CD14-positive monocyte (primary cell): ENCODE results near the gene GRID2. TPM values are rescaled to one million over a fixed set of nuclear protein-coding genes. Genes with fewer than 3 reads are reported as not detected.

Experiments used
- DNase-seq, 3 donors: peaks; one replicate each; pipeline ENCODE4 v3.0.0-alpha.2; 2011 to 2022
- H2AFZ ChIP-seq: 2 replicates; pipeline ENCODE4 v1.6.0; 2012; ENCODE audit warnings: mild to moderate bottlenecking, low read depth, low read length, inconsistent platforms; ENCODE audit not compliant: insufficient read depth, poor library complexity, severe bottlenecking
- H3K27ac ChIP-seq, 2 donors: 1 replicate in 1 of 2; 2 replicates in 1 of 2; pipeline ENCODE4 v1.5.1; 2012 to 2013; ENCODE audit warnings: low read length in 2 of 2, control low read depth in 1 of 2, inconsistent platforms in 1 of 2, low read depth in 1 of 2, mild to moderate bottlenecking in 1 of 2
- H3K27me3 ChIP-seq, 2 donors: one replicate each; pipeline versions ENCODE4 v1.6.0 to v1.6.1; 2011 to 2013; ENCODE audit warnings: low read length in 2 of 2; ENCODE audit not compliant: control insufficient read depth in 2 of 2, insufficient read depth in 2 of 2
- H3K36me3 ChIP-seq, 2 donors: replicated peaks in 1 of 2; 1 replicate in 1 of 2; 2 replicates in 1 of 2; pipeline versions ENCODE4 v1.5.1 to v1.6.1; 2012 to 2013; ENCODE audit warnings: low read length in 2 of 2, control low read depth in 1 of 2, inconsistent platforms in 1 of 2, mild to moderate bottlenecking in 1 of 2; ENCODE audit not compliant: insufficient read depth in 2 of 2, control insufficient read depth in 1 of 2
- H3K4me1 ChIP-seq, 2 donors: 1 replicate in 1 of 2; 2 replicates in 1 of 2; pipeline versions ENCODE4 v1.5.1 to v1.6.1; 2012 to 2013; ENCODE audit warnings: low read length in 2 of 2, control low read depth in 1 of 2, inconsistent platforms in 1 of 2, mild to moderate bottlenecking in 1 of 2, moderate library complexity in 1 of 2; ENCODE audit not compliant: insufficient read depth in 2 of 2, control insufficient read depth in 1 of 2
- H3K4me2 ChIP-seq: replicated peaks from 2 replicates; pipeline ENCODE3; 2012; ENCODE audit warnings: low read length, moderate library complexity, mild to moderate bottlenecking; ENCODE audit not compliant: poor library complexity, severe bottlenecking; ENCODE audit errors: extremely low read depth
- H3K4me3 ChIP-seq, 3 experiments: fragments of 200-600 bp in 1 of 3; sonication (generic) in 1 of 3; replicated peaks in 1 of 3; 1 replicate in 2 of 3; 2 replicates in 1 of 3; pipeline ENCODE4 v1.5.1; 2011 to 2013; ENCODE audit warnings: low read length in 3 of 3, mild to moderate bottlenecking in 3 of 3, control low read depth in 2 of 3, low read depth in 2 of 3, inconsistent platforms in 1 of 3, moderate library complexity in 1 of 3
- H3K79me2 ChIP-seq: 2 replicates; pipeline ENCODE4 v1.6.0; 2012; ENCODE audit warnings: mild to moderate bottlenecking, control low read depth, inconsistent platforms, low read length, moderate library complexity; ENCODE audit not compliant: insufficient read depth
- H3K9ac ChIP-seq: 2 replicates; pipeline ENCODE4 v1.6.0; 2017; ENCODE audit warnings: low read length, mild to moderate bottlenecking; ENCODE audit not compliant: insufficient read depth, poor library complexity, severe bottlenecking
- H3K9me3 ChIP-seq, 2 donors: replicated peaks in 1 of 2; 1 replicate in 1 of 2; 2 replicates in 1 of 2; pipeline versions ENCODE4 v1.5.1 to v1.6.1; 2012 to 2013; ENCODE audit warnings: low read length in 2 of 2, control low read depth in 1 of 2; ENCODE audit not compliant: control insufficient read depth in 1 of 2, insufficient read depth in 1 of 2
- H4K20me1 ChIP-seq: 2 replicates; pipeline ENCODE4 v1.6.0; 2012; ENCODE audit warnings: mild to moderate bottlenecking, low read length, control low read depth, moderate library complexity; ENCODE audit not compliant: insufficient read depth
- H3K27ac Mint-ChIP-seq, 7 donors: one replicate each; pipeline ENCODE4 v1.8.0; 2020; ENCODE audit warnings: mild to moderate bottlenecking in 7 of 7, mixed read lengths in 7 of 7, moderate library complexity in 6 of 7, inconsistent platforms in 2 of 7
- H3K27me3 Mint-ChIP-seq, 3 donors: one replicate each; pipeline ENCODE4 v1.8.0; 2021 to 2022; ENCODE audit warnings: low read depth in 3 of 3, mild to moderate bottlenecking in 3 of 3, mixed read lengths in 3 of 3, moderate library complexity in 3 of 3, inconsistent platforms in 1 of 3
- H3K36me3 Mint-ChIP-seq, 2 donors: one replicate each; pipeline ENCODE4 v1.8.0; 2020; ENCODE audit warnings: mixed read lengths in 2 of 2, inconsistent platforms in 1 of 2, mild to moderate bottlenecking in 1 of 2
- H3K4me1 Mint-ChIP-seq: one replicate; pipeline ENCODE4 v1.8.0; 2020; ENCODE audit warnings: mild to moderate bottlenecking, mixed read lengths
- H3K4me3 Mint-ChIP-seq, 2 donors: one replicate each; pipeline ENCODE4 v1.8.0; 2020; ENCODE audit warnings: mild to moderate bottlenecking in 2 of 2, mixed read lengths in 2 of 2, moderate library complexity in 1 of 2
- H3K9me3 Mint-ChIP-seq, 7 donors: one replicate each; pipeline ENCODE4 v1.8.0; 2020 to 2022; ENCODE audit warnings: mixed read lengths in 7 of 7, mild to moderate bottlenecking in 6 of 7, moderate library complexity in 6 of 7, inconsistent platforms in 2 of 7
- CTCF ChIP-seq: fragments of 200-600 bp; IDR thresholded peaks from one replicate; pipeline ENCODE4 v1.8.0; 2022; ENCODE audit warnings: antibody characterized with exemption, mild to moderate bottlenecking
- WGBS: methylation state at CpG from one replicate; pipeline ENCODE4 v1.1.5; 2013; ENCODE audit warnings: missing lambda C conversion rate; ENCODE audit not compliant: insufficient coverage; 5-methylcytosine and 5-hydroxymethylcytosine counted together
- intact Hi-C, 2 donors: fragments of 100-400 bp; cut with micrococcal nuclease; formaldehyde crosslinking; loops; one replicate each; pipeline versions ENCODE4 v1.15.0 to v1.15.1; 2023
- polyA plus RNA-seq, 3 donors: library from polyadenylated mRNA; depleted of rRNA in 1 of 3; unstranded in 2 of 3; stranded (reverse) in 1 of 3; fragments of 300-500 nt in 2 of 3; fragments of >200 nt in 1 of 3; fragmentation: Illumina TruSeq in 2 of 3; gene quantifications; 1 replicate in 2 of 3; 2 replicates in 1 of 3; pipeline ENCODE4 v1.2.3, GENCODE V29; 2012 to 2021

Gene GRID2
- polyA plus RNA-seq, 3 donors, result not detected

GRCh38 chr4:92483341-92483740, 179.6 kb downstream of the GRID2 start:
- no peaks in the 10 kb centered on the region for H3K4me1 Mint-ChIP-seq
- no peak overlapping the region for H3K27ac ChIP-seq
- H3K4me1 ChIP-seq, result no peaks in the 10 kb centered on the region
- 96% methylated on average over 3 of the region's 3 CpGs for WGBS
- no peak overlapping the region for H3K4me3 Mint-ChIP-seq
- no peaks in the 10 kb centered on the region for H3K36me3 ChIP-seq
- peaks cover 0 to 2% (median 0%) of the 10 kb centered on the region in 3 donors for H3K27me3 Mint-ChIP-seq
- peaks cover 0 to 1% (median 0%) of the 10 kb centered on the region in 7 donors for H3K9me3 Mint-ChIP-seq
- no peaks in the 10 kb centered on the region for H3K9me3 ChIP-seq
- no peaks in the 10 kb centered on the region for H3K36me3 Mint-ChIP-seq
- no peak for TF ChIP-seq CTCF
- intact Hi-C loops, result no loop called here
- no peaks in the 10 kb centered on the region for H3K27me3 ChIP-seq
- H3K79me2 ChIP-seq, result no peaks in the 10 kb centered on the region
- no peaks in the 10 kb centered on the region for H4K20me1 ChIP-seq
- no peak overlapping the region for H2AFZ ChIP-seq
- H3K27ac Mint-ChIP-seq, result no peak overlapping the region
- H3K4me2 ChIP-seq, result no peak overlapping the region
- no peak overlapping the region for H3K9ac ChIP-seq
- no peak for DNase-seq
- no peak overlapping the region for H3K4me3 ChIP-seq

- no peak overlapping the region for H3K4me3 ChIP-seq
- H3K4me2 ChIP-seq, result no peak overlapping the region
- no peaks in the 10 kb centered on the region for H4K20me1 ChIP-seq
- no peaks in the 10 kb centered on the region for H3K27me3 ChIP-seq
- DNase-seq, result no peak
- no peak overlapping the region for H3K27ac ChIP-seq
- no peaks in the 10 kb centered on the region for H3K36me3 ChIP-seq
- no peak overlapping the region for H2AFZ ChIP-seq
- Mint-ChIP-seq H3K4me1 (no peaks in the 10 kb centered on the region), H3K4me3 (no peak overlapping the region), H3K27ac (no peak overlapping the region), H3K27me3 (peaks cover 0 to 2% (median 0%) of the 10 kb centered on the region in 3 donors), H3K9me3 (peaks cover 0 to 2% (median 0%) of the 10 kb centered on the region in 7 donors), H3K36me3 (no peaks in the 10 kb centered on the region)
- no peaks in the 10 kb centered on the region for H3K4me1 ChIP-seq
- intact Hi-C loops, result no loop called here
- TF ChIP-seq CTCF, result no peak
- 60% methylated on average over 1 of the region's 1 CpG for WGBS
- H3K79me2 ChIP-seq, result no peaks in the 10 kb centered on the region
- no peak overlapping the region for H3K9ac ChIP-seq
- H3K9me3 ChIP-seq, result no peaks in the 10 kb centered on the region
Observed at GRCh38 chr4:92488496-92488895, 184.7 kb downstream of the GRID2 start.
